Stimulated activated CD8-positive, alpha-beta memory T cell treated with anti-CD3 and anti-CD28 coated beads, Interleukin-12 subunit alpha, Interleukin-12 subunit beta, amount 100 ng/mL, for 24 hours (primary cell): ENCODE data around the gene IGF2BP2.

ENCODE experiments used
- DNase-seq: peaks from one replicate; pipeline ENCODE4 v3.0.0-alpha.2; 2020; ENCODE audit errors: extremely low read depth

The IGF2BP2 gene

DNA sequence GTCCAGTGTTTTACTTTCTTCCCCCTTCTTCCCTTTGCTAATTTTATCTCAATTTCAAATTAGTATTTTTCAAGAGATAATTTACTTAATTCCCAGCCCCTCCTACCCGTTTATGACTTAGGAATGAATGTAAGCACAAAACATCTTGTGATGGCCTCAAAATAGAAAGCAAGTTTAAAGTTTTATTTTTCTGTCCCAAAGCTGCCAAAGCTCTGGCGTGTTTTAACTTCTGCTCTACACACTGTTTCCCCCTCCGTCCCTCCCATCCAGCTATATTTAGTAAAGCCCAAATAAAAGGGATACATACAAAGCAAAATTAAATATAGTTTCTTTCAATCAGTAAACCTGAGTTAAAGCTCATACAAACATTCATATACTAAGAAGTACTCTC lies 59.9 kb downstream of the IGF2BP2 start:
- DNase-seq, result no peak

DNA sequence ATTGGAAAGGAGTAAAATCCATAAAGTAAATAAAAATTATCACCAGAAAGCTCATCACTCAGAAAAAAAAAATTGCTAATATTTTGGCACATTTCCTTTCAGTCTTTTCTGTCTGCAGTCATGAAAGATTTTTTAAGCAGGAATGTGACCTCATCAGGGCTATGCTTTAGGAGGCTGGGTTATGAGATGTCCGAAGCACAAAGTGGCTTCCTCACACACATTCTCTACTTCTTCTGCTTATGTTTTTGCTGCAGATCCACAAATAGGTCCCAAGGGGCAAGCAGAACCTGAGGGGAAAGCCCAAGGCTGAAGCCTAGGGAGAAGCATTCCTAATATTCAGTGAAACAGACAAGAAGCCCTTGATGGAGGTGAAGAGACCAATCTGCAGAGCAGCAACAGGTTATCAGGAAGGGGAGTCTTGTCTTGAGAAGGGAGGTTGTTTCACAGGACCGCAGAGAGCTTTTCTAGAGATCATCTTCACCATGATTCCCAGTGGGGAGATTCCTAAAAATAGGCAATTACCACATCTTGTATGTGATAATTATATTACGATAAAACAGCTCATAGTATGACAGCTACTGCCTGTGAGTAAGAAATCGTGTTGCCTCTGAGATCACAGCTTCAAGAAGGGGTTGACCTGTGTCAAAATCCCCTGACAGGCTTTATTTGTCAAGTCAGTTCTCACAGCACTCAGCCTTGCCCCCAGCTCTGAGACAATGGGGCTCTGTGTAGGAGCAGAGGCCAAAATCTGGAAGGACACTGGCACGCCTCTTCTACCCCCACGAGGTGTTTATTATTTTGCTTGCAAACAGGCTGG lies 60.5 kb downstream of the IGF2BP2 start:
- DNase-seq, result no peak

DNA sequence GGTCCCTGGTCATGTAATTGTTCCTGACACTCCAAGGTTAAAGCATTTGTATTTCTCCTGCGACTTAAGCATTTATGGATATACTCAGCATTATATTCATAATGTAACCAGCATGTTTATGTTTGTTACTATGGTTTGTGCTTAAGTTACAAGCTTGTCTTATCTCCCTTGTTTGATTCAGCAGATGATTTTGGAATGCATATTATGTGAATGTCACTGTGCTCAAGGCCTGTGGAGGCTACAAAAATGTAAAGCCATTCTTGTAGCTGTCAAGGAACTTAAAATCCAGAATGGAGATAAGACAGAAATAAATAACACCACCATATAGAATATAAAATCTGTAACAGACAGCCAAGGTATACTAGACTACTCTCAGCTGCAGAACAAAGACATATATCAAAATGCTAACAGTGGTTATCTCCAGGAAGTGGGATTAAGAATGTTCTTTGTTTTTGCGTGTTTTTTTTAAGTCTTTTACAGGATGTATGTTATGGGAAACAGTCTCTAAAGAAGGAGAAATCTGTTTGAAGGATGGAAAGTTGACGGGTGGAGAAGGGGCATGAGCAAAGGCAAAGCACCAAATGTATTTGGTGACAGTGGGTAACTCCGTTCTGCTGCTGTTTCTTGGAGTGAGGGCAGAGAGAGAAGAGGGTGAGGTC lies 61.4 kb downstream of the IGF2BP2 start:
- no peak for DNase-seq

GRCh38 chr3:185760550-185760949 lies 64.3 kb downstream of the IGF2BP2 start:
- no peak for DNase-seq

- DNase-seq, result no peak
Measured at GRCh38 chr3:185760088-185760487, 64.8 kb downstream of the IGF2BP2 start.

DNA sequence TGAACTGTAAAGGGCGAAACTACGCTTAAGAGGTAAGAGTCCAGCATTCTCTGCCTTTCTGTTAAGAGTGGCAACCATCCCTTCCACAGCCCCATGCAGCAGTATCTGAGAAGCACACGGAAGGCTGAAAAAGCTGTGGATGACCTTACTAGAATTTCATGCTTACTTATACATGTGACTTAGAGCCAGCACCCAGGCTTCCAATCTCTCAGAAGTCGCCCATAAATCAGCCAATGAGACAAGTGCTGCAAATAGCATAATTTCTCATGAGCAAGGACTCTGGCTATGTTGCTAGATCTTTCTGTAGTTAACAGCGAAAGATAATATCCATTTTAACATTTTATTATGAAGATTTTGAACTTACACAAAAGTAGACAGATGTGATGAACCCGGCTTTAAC lies 65.3 kb downstream of the IGF2BP2 start:
- no peak for DNase-seq

GRCh38 chr3:185758912-185759311 lies 65.9 kb downstream of the IGF2BP2 start:
- DNase-seq, result no peak

DNA sequence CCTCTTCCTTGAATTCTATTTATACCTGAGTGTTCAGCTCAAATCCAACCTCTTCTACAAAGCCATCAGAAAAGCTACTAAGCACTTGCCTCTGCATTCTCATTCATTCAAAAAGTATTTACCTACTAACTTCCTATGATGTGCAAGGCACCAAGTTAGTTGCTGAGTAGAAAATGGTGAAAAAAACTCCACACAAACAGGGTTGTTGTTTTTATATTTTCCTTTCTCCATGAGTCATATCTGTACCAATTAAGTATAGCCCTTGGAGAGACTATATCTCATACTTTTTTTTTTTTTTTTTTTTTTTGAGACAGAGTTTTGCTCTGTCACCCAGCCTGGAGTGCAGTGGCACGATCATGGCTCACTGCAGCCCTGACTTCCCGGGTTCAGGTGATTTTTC lies 67.7 kb downstream of the IGF2BP2 start:
- DNase-seq, result no peak

DNA sequence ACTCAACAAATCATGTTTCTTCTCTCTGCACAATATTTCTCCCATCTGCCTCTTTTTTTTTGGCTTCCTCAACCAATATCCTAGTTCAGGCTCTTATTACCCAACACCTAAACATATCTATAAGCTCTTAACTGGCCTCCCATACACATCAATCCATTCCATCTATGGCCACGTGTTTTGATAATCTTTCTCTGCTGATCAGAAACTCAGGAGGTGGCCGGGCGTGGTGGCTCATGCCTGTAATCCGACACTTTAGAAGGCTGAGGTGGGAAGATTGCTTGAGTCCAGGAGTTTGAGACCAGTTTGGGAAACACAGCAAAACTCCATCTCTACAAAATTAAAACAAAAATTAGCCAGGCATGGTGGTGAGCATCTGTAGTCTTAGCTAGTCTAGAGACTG lies 68.4 kb downstream of the IGF2BP2 start:
- no peak for DNase-seq

DNA sequence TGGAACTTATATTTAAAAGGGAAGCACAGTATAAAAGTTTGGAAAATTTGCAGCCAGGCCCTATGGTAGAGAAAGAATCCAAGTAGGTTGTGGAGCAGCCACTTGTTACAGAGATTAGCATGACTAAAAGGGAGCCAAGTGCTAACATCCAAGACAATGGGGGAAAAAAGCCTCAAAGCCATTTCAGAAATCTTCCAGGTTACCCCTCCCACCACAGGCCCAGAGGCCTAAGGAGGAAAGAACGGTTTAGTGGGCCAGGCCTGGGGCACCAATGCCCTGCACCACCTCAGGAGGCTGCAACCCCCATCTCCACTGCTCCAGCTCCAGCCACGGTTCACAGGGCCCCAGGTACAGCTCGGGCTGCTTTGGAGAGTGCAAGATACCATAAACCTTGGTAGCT lies 69.9 kb downstream of the IGF2BP2 start:
- no peak for DNase-seq

GRCh38 chr3:185753354-185753753 lies 71.5 kb downstream of the IGF2BP2 start:
- no peak for DNase-seq

- no peak for DNase-seq
Measured at GRCh38 chr3:185750702-185751101, 74.1 kb downstream of the IGF2BP2 start.

DNA sequence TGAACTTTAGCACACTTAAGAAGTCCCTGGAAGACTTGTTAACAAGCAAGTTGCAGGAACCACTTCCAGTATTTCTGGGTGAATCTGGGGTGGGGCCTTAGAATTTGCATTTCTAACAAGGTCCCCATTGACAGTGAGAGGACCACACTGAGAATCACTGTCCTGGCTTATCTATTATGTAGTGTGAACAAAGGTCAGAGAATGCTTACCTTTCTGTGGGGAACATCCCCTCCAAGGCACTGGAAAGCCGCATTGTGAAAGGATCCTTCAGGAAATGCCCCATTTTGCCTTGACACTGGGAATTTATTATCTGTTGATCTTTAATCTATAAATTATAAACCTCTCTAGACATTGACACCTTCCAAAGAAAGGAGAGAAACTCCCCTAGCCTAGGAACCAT lies 74.8 kb downstream of the IGF2BP2 start:
- DNase-seq, result no peak

GRCh38 chr3:185746470-185746869 lies 78.4 kb downstream of the IGF2BP2 start:
- DNase-seq, result no peak

DNA sequence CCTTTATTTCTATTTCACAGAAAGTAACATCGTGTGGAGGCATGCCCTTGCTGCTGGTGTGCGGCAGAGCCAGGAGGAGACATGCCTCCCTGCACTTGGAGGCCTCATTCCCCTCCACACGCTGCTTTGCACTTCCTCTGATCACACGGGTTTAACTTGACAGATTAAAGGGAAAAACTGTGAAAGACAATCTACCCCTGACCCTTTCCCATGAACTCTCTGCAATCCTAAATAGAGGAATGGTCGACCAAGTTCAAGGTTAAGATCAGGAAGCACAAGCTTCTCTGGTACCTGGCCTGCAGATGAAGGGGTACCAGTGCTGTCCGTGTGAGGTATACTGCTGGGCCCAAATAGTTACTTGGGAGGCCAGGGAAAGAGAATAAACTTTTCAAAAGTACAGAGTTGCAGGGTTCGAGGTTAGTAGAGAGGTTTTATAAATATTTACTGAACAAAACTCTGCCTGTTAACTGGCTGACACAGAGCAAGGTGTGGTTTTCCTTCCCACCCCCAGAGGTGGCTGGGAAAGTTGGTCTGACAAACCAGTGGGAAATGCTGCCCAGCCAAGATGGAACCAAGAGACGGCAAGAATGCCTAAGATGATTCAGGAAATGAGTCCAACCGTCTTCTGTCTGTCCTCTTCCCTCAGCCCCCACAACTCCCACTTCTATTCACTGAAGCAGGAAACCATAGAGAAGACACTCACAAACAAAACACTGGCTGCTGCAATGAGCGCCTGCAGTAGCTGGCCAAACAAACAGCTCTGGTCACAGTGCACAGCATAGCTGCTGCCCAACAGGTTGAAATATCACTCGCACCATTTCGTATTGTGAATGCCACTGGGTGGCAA lies 79.6 kb downstream of the IGF2BP2 start:
- no peak for DNase-seq

GRCh38 chr3:185741586-185741985 lies 83.3 kb downstream of the IGF2BP2 start:
- DNase-seq, result no peak

- DNase-seq, result no peak
Measured at GRCh38 chr3:185740133-185740532, 84.7 kb downstream of the IGF2BP2 start.

- DNase-seq, result no peak
Measured at GRCh38 chr3:185739264-185739701, 85.6 kb downstream of the IGF2BP2 start.

DNA sequence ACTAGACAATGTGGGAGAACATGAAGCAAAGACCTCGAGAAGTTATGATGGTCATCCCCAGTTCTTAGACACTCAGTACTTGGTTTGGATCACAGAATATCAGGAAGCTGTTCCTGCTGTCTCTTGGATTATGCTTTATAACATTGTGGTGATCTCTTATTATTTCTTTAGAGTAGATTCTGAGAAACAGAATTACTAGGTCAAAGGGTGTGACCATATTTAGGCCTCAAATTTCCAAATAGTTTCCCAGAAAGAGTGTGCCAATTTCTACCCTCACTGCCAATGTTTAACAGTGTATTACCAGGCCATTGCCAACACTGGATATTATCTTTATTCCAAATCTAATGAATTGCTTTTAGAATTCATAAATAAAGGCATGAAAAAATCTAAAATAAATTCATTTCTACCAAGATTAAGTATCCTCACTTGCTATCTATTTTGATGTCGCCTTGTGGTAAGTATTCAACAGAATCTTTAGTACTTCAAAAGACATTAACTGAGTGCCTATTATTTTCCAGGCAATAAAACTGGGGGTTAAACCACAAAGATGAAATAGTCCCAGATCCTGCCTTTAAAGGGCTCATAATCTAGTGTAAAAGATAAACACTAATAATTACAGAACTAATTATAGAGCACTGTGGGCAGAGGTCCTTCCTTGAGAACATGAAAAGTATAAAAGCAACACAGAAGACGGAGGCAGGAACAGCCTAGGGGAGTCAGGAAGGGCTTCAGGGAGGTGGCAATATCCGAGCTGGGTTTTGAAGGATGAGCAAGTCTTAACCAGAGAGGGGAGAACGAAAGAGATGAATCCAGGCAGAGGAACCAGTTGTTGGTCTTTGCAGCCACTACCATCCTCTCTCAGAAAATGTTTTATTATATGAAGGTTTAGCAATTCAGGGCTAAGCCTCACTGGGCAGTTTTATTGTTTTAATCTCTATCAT lies 86.8 kb downstream of the IGF2BP2 start:
- DNase-seq, result no peak

DNA sequence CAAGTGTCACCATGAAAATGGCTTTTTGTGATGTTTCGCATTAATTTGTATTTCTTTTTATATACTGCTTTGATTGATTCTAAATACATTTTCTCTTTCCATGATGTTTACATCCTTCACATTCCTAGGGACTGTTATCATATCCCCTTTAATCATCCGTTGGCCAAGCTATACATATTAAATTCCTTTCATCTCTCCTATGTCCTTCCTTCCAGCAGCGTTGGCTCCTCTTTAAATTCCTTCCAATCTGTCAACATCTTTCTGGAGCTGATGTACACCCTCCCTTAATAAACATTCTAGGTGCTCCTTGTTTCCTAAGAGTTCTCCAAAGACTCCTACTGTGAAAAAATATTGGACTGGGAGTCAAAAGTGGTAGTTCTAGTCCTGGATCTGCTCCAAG lies 87.8 kb downstream of the IGF2BP2 start:
- no peak for DNase-seq

DNA sequence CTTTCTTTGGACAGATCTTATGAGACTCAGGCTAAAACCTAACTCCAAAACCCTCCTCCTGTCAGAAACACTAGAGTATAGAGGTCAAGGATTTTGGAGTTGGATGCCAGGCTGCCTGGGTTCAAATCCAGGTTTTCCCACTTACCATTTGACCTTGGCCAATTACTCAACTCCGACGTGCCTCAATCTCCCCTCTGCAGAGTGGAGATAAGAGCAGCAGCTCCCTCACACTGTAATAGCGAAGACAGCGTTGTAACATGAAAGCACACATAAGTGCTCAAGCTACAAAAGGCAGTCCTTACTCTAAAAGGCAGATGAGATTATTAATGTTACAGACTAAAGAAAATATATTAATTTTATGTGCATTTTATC lies 90.1 kb downstream of the IGF2BP2 start:
- DNase-seq, result no peak
